OCI-LY3 (cell line): ENCODE results near the gene CENPH.
"Not testable (repeated sequence)": the region's sequence is repeated elsewhere in the genome, so short reads cannot be mapped to it uniquely, and the experiment has no call there.

Source experiments
- H2AFZ ChIP-seq: fragments of 200-600, 300-600 bp; shearing (Covaris generic); 2 replicates; pipeline ENCODE4 v1.6.0; 2014; ENCODE audit warnings: antibody characterized with exemption, low read depth, low read length
- H3K27ac ChIP-seq: fragments of 200-600, 300-600 bp; sonication (generic); 2 replicates; pipeline ENCODE4 v1.5.1; 2014; ENCODE audit warnings: mild to moderate bottlenecking, low read length, moderate library complexity, mixed read lengths
- H3K27me3 ChIP-seq: fragments of 200-600, 300-600 bp; sonication (generic); 2 replicates; pipeline ENCODE4 v1.6.1; 2014; ENCODE audit warnings: low read depth, low read length, mixed read lengths
- H3K36me3 ChIP-seq: fragments of 200-600, 300-600 bp; sonication (generic); replicated peaks from 2 replicates; pipeline ENCODE3; 2014; ENCODE audit warnings: low read depth, low read length, mixed read lengths
- H3K4me1 ChIP-seq: fragments of 300-600, 200-600 bp; sonication (generic); 2 replicates; pipeline ENCODE4 v1.6.1; 2014; ENCODE audit warnings: low read length, mixed read lengths
- H3K4me2 ChIP-seq: fragments of 200-600, 300-600 bp; sonication (generic); 2 replicates; pipeline ENCODE4 v1.6.1; 2014; ENCODE audit warnings: low read length, mixed read lengths
- H3K4me3 ChIP-seq: fragments of 300-600, 200-600 bp; sonication (generic); 2 replicates; pipeline ENCODE4 v1.5.1; 2014; ENCODE audit warnings: antibody characterized with exemption, mild to moderate bottlenecking, low read length, moderate library complexity
- H3K79me2 ChIP-seq: fragments of 300-600, 200-600 bp; shearing (Covaris generic); 2 replicates; pipeline ENCODE4 v1.6.1; 2014; ENCODE audit warnings: mild to moderate bottlenecking, low read length, mixed read lengths
- H3K9ac ChIP-seq: fragments of 300-600, 200-600 bp; shearing (Covaris generic); 2 replicates; pipeline ENCODE4 v1.6.0; 2014; ENCODE audit warnings: mild to moderate bottlenecking, low read length, moderate library complexity
- H3K9me3 ChIP-seq: fragments of 200-600, 300-600 bp; shearing (Covaris generic); 2 replicates; pipeline ENCODE4 v1.6.1; 2014; ENCODE audit warnings: low read length, mixed read lengths; ENCODE audit not compliant: insufficient read depth
- H4K20me1 ChIP-seq: fragments of 200-600, 300-600 bp; sonication (generic); 2 replicates; pipeline ENCODE4 v1.6.1; 2016; ENCODE audit warnings: low read length, mixed read lengths; ENCODE audit not compliant: insufficient read depth
- CTCF ChIP-seq: fragments of 200-600, 300-600 bp; sonication (generic); IDR thresholded peaks from 2 replicates; pipeline ENCODE4 v1.5.1; 2014; ENCODE audit warnings: antibody characterized with exemption, low read length, low read depth
- EZH2phosphoT487 ChIP-seq: fragments of 200-600 bp; shearing (Covaris generic); IDR thresholded peaks from 2 replicates; pipeline ENCODE4 v1.6.1; 2018; ENCODE audit warnings: antibody characterized with exemption, mixed run types, low read depth

Gene CENPH

GRCh38 chr5:69252437-69252836, 63.1 kb downstream of the CENPH start:
- H3K27me3 ChIP-seq, result no peaks in the 10 kb centered on the region
- TF ChIP-seq EZH2phosphoT487, result no peak
- TF ChIP-seq CTCF, result no peak
- no peaks in the 10 kb centered on the region for H4K20me1 ChIP-seq
- no peaks in the 10 kb centered on the region for H3K4me1 ChIP-seq
- peaks cover 24% of the 10 kb centered on the region for H3K79me2 ChIP-seq
- H3K9ac ChIP-seq, result no peak overlapping the region
- H3K9me3 ChIP-seq, result no peaks in the 10 kb centered on the region
- H3K4me2 ChIP-seq, result no peak overlapping the region
- no peak overlapping the region for H3K4me3 ChIP-seq
- H2AFZ ChIP-seq, result no peak overlapping the region
- no peak overlapping the region for H3K27ac ChIP-seq
- H3K36me3 ChIP-seq, result peaks cover 2% of the 10 kb centered on the region

- not testable (repeated sequence) for H2AFZ ChIP-seq, H3K79me2 ChIP-seq, H3K4me3 ChIP-seq, H3K4me1 ChIP-seq, H3K9me3 ChIP-seq, H3K4me2 ChIP-seq, H4K20me1 ChIP-seq, H3K36me3 ChIP-seq, H3K27ac ChIP-seq, H3K9ac ChIP-seq, H3K27me3 ChIP-seq
These were observed 66.6 kb downstream of the CENPH start for GRCh38 chr5:69255940-69256339.

- no peaks in the 10 kb centered on the region for H3K4me1 ChIP-seq
- no peak overlapping the region for H3K4me2 ChIP-seq
- TF ChIP-seq CTCF (no peak), EZH2phosphoT487 (no peak)
- no peak overlapping the region for H3K4me3 ChIP-seq
- no peak overlapping the region for H3K9ac ChIP-seq
- peaks cover 6% of the 10 kb centered on the region for H3K36me3 ChIP-seq
- H2AFZ ChIP-seq, result no peak overlapping the region
- no peaks in the 10 kb centered on the region for H3K27me3 ChIP-seq
- H3K27ac ChIP-seq, result no peak overlapping the region
- no peaks in the 10 kb centered on the region for H3K79me2 ChIP-seq
- no peaks in the 10 kb centered on the region for H3K9me3 ChIP-seq
- H4K20me1 ChIP-seq, result no peaks in the 10 kb centered on the region
These were observed 68.2 kb downstream of the CENPH start for GRCh38 chr5:69257577-69257976.
